MM.1S (cell line): ENCODE data around the gene KIAA0513.

Experiments used
- CTCF ChIP-seq: fragments of 300-600 bp; sonication (generic); IDR thresholded peaks from 2 replicates; pipeline ENCODE4 v1.5.1; 2016; ENCODE audit warnings: antibody characterized with exemption, low read length, mixed read lengths
- EZH2 ChIP-seq: fragments of 300-600 bp; sonication (generic); optimal IDR thresholded peaks from 2 replicates; pipeline ENCODE3; 2017; ENCODE audit warnings: low read depth, mild to moderate bottlenecking, antibody characterized with exemption, low read length, mixed read lengths
- EZH2phosphoT487 ChIP-seq: fragments of 300-600 bp; sonication (generic); IDR thresholded peaks from 2 replicates; pipeline ENCODE4 v1.6.1; 2018; ENCODE audit warnings: antibody characterized with exemption, low read length

- no peak for TF ChIP-seq CTCF
- no peak for TF ChIP-seq EZH2
- TF ChIP-seq EZH2phosphoT487 = no peak
Measured at GRCh38 chr16:85017151-85017550, 10.4 kb upstream of the KIAA0513 start.
